NT2/D1 (cell line): ENCODE measurements around the gene CRISP1.

Source experiments
- SUZ12 ChIP-seq: IDR thresholded peaks from 2 replicates; pipeline ENCODE4 v1.6.1; 2011; ENCODE audit not compliant: insufficient read length, insufficient read depth; ENCODE audit errors: extremely low read depth
- ZNF274 ChIP-seq: IDR thresholded peaks from 2 replicates; pipeline ENCODE4 v1.6.1; 2011; ENCODE audit warnings: mild to moderate bottlenecking, low read depth, low read length

DNA sequence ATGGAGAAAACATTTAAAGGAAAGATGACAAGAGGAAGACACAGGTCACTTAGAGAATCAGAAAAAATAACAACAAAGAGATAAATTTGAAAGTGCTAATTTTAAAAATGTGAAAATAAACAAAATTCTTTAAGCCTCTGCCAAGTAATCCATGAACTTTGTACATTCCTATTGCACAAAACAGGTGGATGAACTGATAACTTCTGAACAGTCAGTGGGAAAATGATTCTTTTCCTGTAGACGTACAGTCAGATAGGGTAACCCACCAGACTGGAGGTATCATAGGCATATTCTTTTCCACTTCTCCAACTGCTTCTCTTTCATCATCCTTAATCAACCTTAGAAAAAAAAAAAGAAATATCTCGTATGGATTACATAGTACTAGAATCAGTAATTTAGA lies 36.5 kb upstream of the CRISP1 start:
- TF ChIP-seq SUZ12 (no peak), ZNF274 (no peak)
